Measurements from ENCODE around the gene SLC37A2. TPM values are rescaled to one million over a fixed set of nuclear protein-coding genes. Genes with fewer than 3 reads are reported as not detected.

Gene SLC37A2
- polyA plus RNA-seq, 1 experiment: 0.75 TPM

DNA sequence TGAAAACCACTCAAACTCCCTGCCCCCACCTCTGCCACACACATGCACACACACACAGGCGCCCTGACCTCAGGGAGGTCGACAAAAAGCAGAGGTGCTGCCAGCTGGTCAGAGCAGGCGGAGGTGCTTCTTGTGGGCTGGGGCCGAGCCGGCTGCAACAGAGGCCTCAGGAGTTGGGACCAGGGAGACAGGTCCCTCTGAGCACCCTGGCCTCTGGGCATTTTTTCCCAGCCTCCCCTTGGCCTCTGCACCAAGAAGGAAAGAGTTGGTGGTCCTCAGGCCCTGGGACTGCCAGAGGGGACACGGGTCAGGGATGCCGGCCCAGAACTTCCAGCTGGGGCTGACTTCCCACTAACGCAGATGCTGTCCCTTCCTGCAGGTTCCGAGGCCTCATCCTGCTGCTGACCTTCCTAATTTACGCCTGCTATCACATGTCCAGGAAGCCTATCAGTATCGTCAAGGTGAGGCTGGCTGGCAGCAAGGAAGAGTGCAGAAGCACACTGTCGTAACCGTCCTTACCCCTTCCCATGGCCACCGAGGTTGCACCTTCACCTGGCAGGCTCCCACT lies 13.4 kb downstream of the SLC37A2 start:
- POLR2A ChIA-PET: no interaction called here
- no peaks in the 10 kb centered on the region for H3K36me3 ChIP-seq (ENCODE audit: control insufficient read depth, insufficient read depth, low read length)
- H3K27me3 ChIP-seq (ENCODE audit: control insufficient read depth, insufficient read depth, low read length): no peaks in the 10 kb centered on the region; the same call in 1 of the 2 replicates
- DNase-seq (ENCODE audit: low read depth): no peak
- TF ChIP-seq, protein P1, sequence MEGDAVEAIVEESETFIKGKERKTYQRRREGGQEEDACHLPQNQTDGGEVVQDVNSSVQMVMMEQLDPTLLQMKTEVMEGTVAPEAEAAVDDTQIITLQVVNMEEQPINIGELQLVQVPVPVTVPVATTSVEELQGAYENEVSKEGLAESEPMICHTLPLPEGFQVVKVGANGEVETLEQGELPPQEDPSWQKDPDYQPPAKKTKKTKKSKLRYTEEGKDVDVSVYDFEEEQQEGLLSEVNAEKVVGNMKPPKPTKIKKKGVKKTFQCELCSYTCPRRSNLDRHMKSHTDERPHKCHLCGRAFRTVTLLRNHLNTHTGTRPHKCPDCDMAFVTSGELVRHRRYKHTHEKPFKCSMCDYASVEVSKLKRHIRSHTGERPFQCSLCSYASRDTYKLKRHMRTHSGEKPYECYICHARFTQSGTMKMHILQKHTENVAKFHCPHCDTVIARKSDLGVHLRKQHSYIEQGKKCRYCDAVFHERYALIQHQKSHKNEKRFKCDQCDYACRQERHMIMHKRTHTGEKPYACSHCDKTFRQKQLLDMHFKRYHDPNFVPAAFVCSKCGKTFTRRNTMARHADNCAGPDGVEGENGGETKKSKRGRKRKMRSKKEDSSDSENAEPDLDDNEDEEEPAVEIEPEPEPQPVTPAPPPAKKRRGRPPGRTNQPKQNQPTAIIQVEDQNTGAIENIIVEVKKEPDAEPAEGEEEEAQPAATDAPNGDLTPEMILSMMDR (IDR thresholded peaks at IDR 0.05; ENCODE audit: insufficient read depth, low read depth, low read length): no peak
- no peak overlapping the region for H3K4me3 ChIP-seq (ENCODE audit: low read depth, low read length)
- CTCF ChIA-PET: no interaction called here

DNA sequence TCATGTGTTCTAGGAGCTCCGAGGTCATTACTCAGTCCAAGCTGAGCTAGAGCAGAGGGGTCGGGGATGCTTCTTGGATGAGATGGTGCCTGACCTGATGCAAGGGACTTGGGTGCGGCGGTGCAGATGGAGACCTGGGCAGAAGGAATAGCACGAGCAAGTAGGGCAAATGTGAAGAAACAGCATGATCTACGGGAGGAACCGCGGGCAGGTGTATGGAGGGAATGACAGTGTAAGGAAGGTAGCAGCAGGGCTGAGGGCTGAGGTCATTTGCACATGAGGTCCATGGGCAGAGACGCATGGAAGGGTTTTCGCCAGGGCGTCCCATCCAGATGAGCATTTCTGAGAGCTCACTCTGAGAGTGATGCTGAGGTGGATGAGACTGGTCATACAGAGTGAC lies 14.9 kb downstream of the SLC37A2 start:
- no peaks in the 10 kb centered on the region; the same call in 1 of the 2 replicates for H3K27me3 ChIP-seq (ENCODE audit: control insufficient read depth, insufficient read depth, low read length)
- ChIA-PET POLR2A (no interaction called here), CTCF (no interaction called here)
- TF ChIP-seq, protein P1 (IDR thresholded peaks at IDR 0.05; ENCODE audit: insufficient read depth, low read depth, low read length): no peak
- H3K4me3 ChIP-seq (ENCODE audit: low read depth, low read length): no peak overlapping the region
- DNase-seq (ENCODE audit: low read depth): no peak
- no peaks in the 10 kb centered on the region for H3K36me3 ChIP-seq (ENCODE audit: control insufficient read depth, insufficient read depth, low read length)

DNA sequence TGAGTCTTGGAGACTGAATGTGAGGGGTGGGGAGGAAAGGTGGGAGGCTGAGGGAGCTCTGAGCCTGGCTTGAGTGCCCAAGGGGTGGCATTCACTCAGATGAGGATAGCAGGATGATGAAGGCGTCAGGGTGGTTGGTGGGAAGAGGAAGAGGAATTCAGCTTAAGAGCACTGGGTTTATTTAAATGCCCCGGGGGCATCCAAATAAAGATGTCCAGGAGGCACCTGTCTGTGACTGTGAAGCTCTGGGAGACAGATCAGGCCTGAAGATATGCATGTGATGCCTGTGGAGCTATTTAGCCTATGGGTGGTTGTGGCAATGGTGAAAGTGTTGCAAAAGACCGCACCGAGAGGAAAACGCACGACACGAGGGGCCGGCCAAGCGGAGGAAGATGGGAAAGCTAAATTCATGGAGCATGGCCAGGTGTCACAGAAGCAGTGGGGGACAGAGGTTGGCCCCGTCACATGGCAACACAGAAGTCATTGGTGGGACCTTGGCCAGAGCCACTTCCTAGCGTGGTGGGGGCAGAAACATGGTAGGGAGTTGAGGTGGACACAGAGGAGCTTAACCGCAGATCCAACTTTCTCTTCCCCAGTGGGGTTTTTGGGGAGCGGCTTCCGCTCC lies 15.5 kb downstream of the SLC37A2 start:
- Histone ChIP-seq H3K27me3 (ENCODE audit: control insufficient read depth, insufficient read depth, low read length) (no peaks in the 10 kb centered on the region; the same call in 1 of the 2 replicates), H3K4me3 (ENCODE audit: low read depth, low read length) (no peak overlapping the region), H3K36me3 (ENCODE audit: control insufficient read depth, insufficient read depth, low read length) (no peaks in the 10 kb centered on the region)
- DNase-seq (ENCODE audit: low read depth): no peak
- TF ChIP-seq, protein P1 (IDR thresholded peaks at IDR 0.05; ENCODE audit: insufficient read depth, low read depth, low read length): no peak
- ChIA-PET POLR2A (no interaction called here), CTCF (interaction anchor here (1.1 kb wide), 1 partner anchor 9 kb away, joined by 3 read pairs; no protein-coding TSS in a partner anchor)

DNA sequence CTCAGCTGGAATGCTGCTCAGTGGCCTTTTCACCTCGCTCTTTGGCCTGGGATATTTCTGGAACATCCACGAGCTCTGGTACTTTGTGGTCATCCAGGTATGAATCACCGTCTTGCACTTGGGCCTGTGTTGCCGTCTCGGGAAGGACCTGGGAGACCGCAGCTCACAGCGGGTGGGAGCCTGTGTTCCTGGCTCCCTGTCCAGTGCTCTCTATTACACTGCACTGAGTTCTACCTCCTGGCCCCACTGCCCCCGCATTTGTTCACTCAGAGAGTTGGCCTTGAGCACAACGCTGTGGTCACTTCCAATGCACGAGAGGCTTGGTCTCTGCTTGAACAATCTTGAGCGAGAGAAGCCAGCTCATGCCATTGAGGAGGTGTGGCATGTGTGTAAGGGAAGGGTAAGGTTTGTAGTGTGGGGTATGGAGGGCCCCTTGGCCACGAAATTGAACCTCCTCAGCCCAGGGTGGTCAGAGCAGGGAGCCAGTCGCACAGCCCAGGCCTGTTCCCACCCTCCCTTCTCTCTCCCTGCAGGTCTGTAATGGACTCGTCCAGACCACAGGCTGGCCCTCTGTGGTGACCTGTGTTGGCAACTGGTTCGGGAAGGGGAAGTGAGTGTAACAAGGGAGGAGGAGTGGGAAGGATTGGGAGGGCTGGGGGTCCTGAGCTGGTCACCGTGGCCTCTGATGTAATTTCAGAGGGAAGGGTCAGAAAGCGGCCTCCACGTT lies 16.2 kb downstream of the SLC37A2 start:
- Histone ChIP-seq H3K4me3 (ENCODE audit: low read depth, low read length) (no peak overlapping the region), H3K27me3 (ENCODE audit: control insufficient read depth, insufficient read depth, low read length) (no peaks in the 10 kb centered on the region; the same call in 1 of the 2 replicates), H3K36me3 (ENCODE audit: control insufficient read depth, insufficient read depth, low read length) (no peaks in the 10 kb centered on the region)
- ChIA-PET POLR2A (no interaction called here), CTCF (interaction anchor here (1.1 kb wide), 1 partner anchor 9 kb away, joined by 3 read pairs; no protein-coding TSS in a partner anchor)
- TF ChIP-seq, protein P1 (IDR thresholded peaks at IDR 0.05; ENCODE audit: insufficient read depth, low read depth, low read length): no peak
- no peak for DNase-seq (ENCODE audit: low read depth)

DNA sequence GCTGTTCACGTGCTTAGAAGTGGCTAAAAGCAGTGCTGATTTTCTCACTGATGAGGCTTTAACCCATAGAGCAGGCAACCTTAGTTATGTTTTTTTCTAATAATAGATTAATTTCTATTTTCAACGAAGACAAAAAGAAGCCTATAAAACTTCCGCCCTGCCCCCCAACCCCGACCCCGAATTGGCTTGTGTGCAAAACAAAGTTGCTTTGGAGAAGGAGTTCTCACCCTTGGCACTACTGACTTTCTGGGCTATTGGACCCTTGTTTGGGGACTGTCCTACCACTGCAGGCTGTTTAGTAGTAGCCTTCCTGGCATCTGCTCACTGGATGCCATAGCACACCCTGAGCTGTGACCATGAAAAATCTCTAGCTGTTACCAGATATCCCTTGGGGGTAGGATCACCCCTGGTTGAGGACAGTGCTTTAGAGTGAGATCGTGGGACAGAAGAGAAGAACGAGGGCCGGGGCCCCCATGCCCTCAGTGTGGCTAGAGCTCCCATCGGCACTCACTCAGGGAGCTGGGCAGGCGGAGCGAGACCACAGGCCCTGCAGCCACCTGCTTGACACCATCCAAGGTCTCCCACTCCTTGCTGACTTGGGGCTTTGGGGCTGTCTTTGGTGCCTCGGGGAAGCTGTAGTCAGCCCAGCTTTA lies 16.9 kb downstream of the SLC37A2 start:
- H3K4me3 ChIP-seq (ENCODE audit: low read depth, low read length): no peak overlapping the region
- TF ChIP-seq, protein P1 (IDR thresholded peaks at IDR 0.05; ENCODE audit: insufficient read depth, low read depth, low read length): no peak
- ChIA-PET POLR2A (no interaction called here), CTCF (no interaction called here)
- DNase-seq (ENCODE audit: low read depth): no peak
- no peaks in the 10 kb centered on the region; the same call in 1 of the 2 replicates for H3K27me3 ChIP-seq (ENCODE audit: control insufficient read depth, insufficient read depth, low read length)
- H3K36me3 ChIP-seq (ENCODE audit: control insufficient read depth, insufficient read depth, low read length): no peaks in the 10 kb centered on the region

All from BJ (cell line).